Measurements from ENCODE around the gene SMC1B.

- TF ChIP-seq CTCF (conservative IDR thresholded peaks at IDR 0.05; ENCODE audit: low read depth, low read length) (no peak), EZH2 (IDR thresholded peaks at IDR 0.05; ENCODE audit: borderline replicate concordance, low read depth, low read length, poor library complexity, severe bottlenecking) (no peak)
These were observed 38.6 kb upstream of the SMC1B start for GRCh38 chr22:45451972-45452371.
